ENCODE measurements around the gene PTGES. TPM values are rescaled to one million over a fixed set of nuclear protein-coding genes. Genes with fewer than 3 reads are reported as not detected.

Gene PTGES
- total and polyA plus RNA-seq, 10 of the 15 experiments (the other 5 are each of a cell fraction or from before 2014, with no cell fraction given) = 0.57 TPM; not detected in 9

- Histone ChIP-seq H3K79me2 (ENCODE audit: control insufficient read depth, insufficient read depth, low read length) (no peaks in the 10 kb centered on the region), H3K4me1 (ENCODE audit: control insufficient read depth, insufficient read depth, low read length) (no peaks in the 10 kb centered on the region), H3K36me3 (ENCODE audit: control insufficient read depth in 2 of 2, insufficient read depth in 2 of 2, low read length in 1 of 2) (no peaks in the 10 kb centered on the region), H3K27me3 (replicated peaks in 1 of 2; ENCODE audit: control insufficient read depth in 2 of 2, insufficient read depth in 2 of 2, low read length in 1 of 2) (no peaks in the 10 kb centered on the region; a peak in 2 of 4 replicates), H3K27ac (ENCODE audit: control insufficient read depth, insufficient read depth) (no peak overlapping the region), H3K9me3 (replicated peaks; ENCODE audit: control insufficient read depth, insufficient read depth, low read length) (no peaks in the 10 kb centered on the region), H3K4me3 (no peak overlapping the region), H4K20me1 (ENCODE audit: control insufficient read depth, insufficient read depth) (no peaks in the 10 kb centered on the region; the same call in 1 of the 2 replicates), H3K4me2 (ENCODE audit: control insufficient read depth, insufficient read depth) (no peak overlapping the region), H3K9ac (ENCODE audit: control insufficient read depth, insufficient read depth, low read length) (no peak overlapping the region), H2AFZ (ENCODE audit: control insufficient read depth, low read depth, low read length) (no peak overlapping the region)
- ATAC-seq = no peak
- WGBS (ENCODE audit: insufficient coverage, insufficient replicate concordance, low lambda C conversion rate, missing lambda C conversion rate) = 41% methylated on average over 9 of the region's 9 CpGs
- ChIA-PET SMC1A (ENCODE audit: uncharacterized antibody, unreplicated experiment) (interaction anchor here (0.6 to 1.6 kb wide), 2 partner anchors 13 to 110 kb away, joined by 3 to 4 read pairs; no protein-coding TSS in a partner anchor), CTCF (interaction anchor here (0.6 to 1.6 kb wide), 2 partner anchors 12 to 564 kb away, joined by 3 to 8 read pairs; no protein-coding TSS in a partner anchor), RAD21 (ENCODE audit: unreplicated experiment) (no interaction called here), POLR2A (interaction anchor here (0.6 kb wide), 1 partner anchor 1296 kb away, joined by 7 read pairs; no protein-coding TSS in a partner anchor)
- no TSS peak for BruUV-seq (replicated peaks)
- FAIRE-seq = no peak
- intact Hi-C loops (cut with micrococcal nuclease; ENCODE audit: unreplicated experiment) = no loop called here
- TF ChIP-seq STAT3 (IDR thresholded peaks at IDR 0.05; ENCODE audit: low read depth, low read length) (no peak), TCF3 (IDR thresholded peaks at IDR 0.05; ENCODE audit: borderline replicate concordance, insufficient read depth, low read depth, low read length) (no peak), FOXM1 (IDR thresholded peaks at IDR 0.05; ENCODE audit: low read depth, low read length) (no peak), RAD51 (IDR thresholded peaks at IDR 0.05) (no peak), HSF1 (IDR thresholded peaks at IDR 0.05; ENCODE audit: low read depth, low read length) (no peak)
- in situ Hi-C loops (cut with MboI) = no loop called here
- DNase-seq (ENCODE audit: low read depth, low spot score) = no peak
These were observed 2.7 kb downstream of the PTGES start for GRCh38 chr9:129750013-129750638.

All from GM12878 (cell line).